Liver (tissue), 9 donors: ENCODE data around the gene TADA2A. TPM values are rescaled to one million over a fixed set of nuclear protein-coding genes. Genes with fewer than 3 reads are reported as not detected.

Experiments
- DNase-seq: peaks from one replicate; pipeline ENCODE4 v3.0.0-alpha.2; 2017; ENCODE audit warnings: low spot score
- H3K27ac ChIP-seq, 2 donors: one replicate each; pipeline ENCODE4 v1.7.0; 2013; ENCODE audit warnings: inconsistent platforms in 2 of 2, low read length in 2 of 2, control low read depth in 1 of 2, low read depth in 1 of 2, mild to moderate bottlenecking in 1 of 2
- H3K27me3 ChIP-seq, 4 donors: one replicate each; pipeline versions ENCODE4 v1.6.1 to v1.7.0; 2013; ENCODE audit warnings: low read length in 3 of 4, inconsistent platforms in 1 of 4, mild to moderate bottlenecking in 1 of 4, moderate library complexity in 1 of 4; ENCODE audit not compliant: control insufficient read depth in 4 of 4, insufficient read depth in 4 of 4
- H3K36me3 ChIP-seq, 4 donors: one replicate each; pipeline versions ENCODE4 v1.6.1 to v1.7.0; 2013; ENCODE audit warnings: low read length in 3 of 4, mild to moderate bottlenecking in 3 of 4, low read depth in 1 of 4, moderate library complexity in 1 of 4; ENCODE audit not compliant: control insufficient read depth in 4 of 4, insufficient read depth in 3 of 4
- H3K4me1 ChIP-seq, 4 donors: one replicate each; pipeline versions ENCODE4 v1.6.1 to v1.7.0; 2013; ENCODE audit warnings: low read length in 3 of 4, mild to moderate bottlenecking in 3 of 4, moderate library complexity in 1 of 4; ENCODE audit not compliant: control insufficient read depth in 4 of 4, insufficient read depth in 4 of 4
- H3K4me3 ChIP-seq, 3 donors: one replicate each; pipeline versions ENCODE4 v1.6.1 to v1.7.0; 2013; ENCODE audit warnings: low read length in 3 of 3, control low read depth in 1 of 3, low read depth in 1 of 3, mild to moderate bottlenecking in 1 of 3
- H3K9ac ChIP-seq, 2 donors: one replicate each; pipeline ENCODE4 v1.7.0; 2013; ENCODE audit warnings: low read length in 2 of 2, mild to moderate bottlenecking in 2 of 2, moderate library complexity in 2 of 2, control low read depth in 1 of 2, low read depth in 1 of 2
- H3K9me3 ChIP-seq, 4 donors: one replicate each; pipeline versions ENCODE4 v1.6.1 to v1.7.0; 2013; ENCODE audit warnings: low read length in 3 of 4; ENCODE audit not compliant: control insufficient read depth in 4 of 4
- EGR1 ChIP-seq, 2 donors: IDR thresholded peaks; 2 replicates each; pipeline ENCODE4 v1.6.1; 2016 to 2018; ENCODE audit warnings: antibody characterized with exemption in 2 of 2, low read depth in 2 of 2
- FOXA1 ChIP-seq: IDR thresholded peaks from 2 replicates; pipeline ENCODE4 v1.6.1; 2016; ENCODE audit warnings: antibody characterized with exemption
- GABPA ChIP-seq, 2 donors: IDR thresholded peaks in 1 of 2; conservative IDR thresholded peaks in 1 of 2; 2 replicates each; pipeline ENCODE4 v1.6.1; 2016; ENCODE audit warnings: antibody characterized with exemption in 2 of 2, mild to moderate bottlenecking in 1 of 2, moderate library complexity in 1 of 2
- HNF4A ChIP-seq, 2 donors: conservative IDR thresholded peaks; 2 replicates each; pipeline ENCODE4 v1.6.1; 2016; ENCODE audit warnings: antibody characterized with exemption in 2 of 2, mild to moderate bottlenecking in 2 of 2
- HNF4G ChIP-seq: IDR thresholded peaks from 2 replicates; pipeline ENCODE4 v1.6.1; 2016; ENCODE audit warnings: antibody characterized with exemption
- JUND ChIP-seq, 2 donors: IDR thresholded peaks; 2 replicates each; pipeline ENCODE4 v1.6.1; 2016; ENCODE audit warnings: antibody characterized with exemption in 2 of 2
- NR2F2 ChIP-seq: IDR thresholded peaks from 2 replicates; pipeline ENCODE4 v1.6.1; 2016; ENCODE audit warnings: antibody characterized with exemption
- RXRA ChIP-seq, 2 donors: IDR thresholded peaks; 2 replicates each; pipeline ENCODE4 v1.6.1; 2017 to 2018; ENCODE audit warnings: antibody characterized with exemption in 2 of 2, mild to moderate bottlenecking in 1 of 2
- TAF1 ChIP-seq: conservative IDR thresholded peaks from 2 replicates; pipeline ENCODE4 v1.6.1; 2016; ENCODE audit warnings: antibody characterized with exemption, mild to moderate bottlenecking
- YY1 ChIP-seq: IDR thresholded peaks from 2 replicates; pipeline ENCODE4 v1.6.1; 2016; ENCODE audit warnings: antibody characterized with exemption, mild to moderate bottlenecking
- WGBS: extraction: QIAGEN DNeasy Blood & Tissue Kit; methylation state at CpG from one replicate; pipeline ENCODE4 v1.1.7; 2013; 5-methylcytosine and 5-hydroxymethylcytosine counted together
- polyA plus RNA-seq, 2 donors: library from polyadenylated mRNA; stranded (reverse) in 1 of 2; unstranded in 1 of 2; fragments of 200-250 nt in 1 of 2; fragments of >200 nt in 1 of 2; fragmentation: Nextera tagmentation in 1 of 2; extraction: Ambion mirVana in 1 of 2; gene quantifications; one replicate each; pipeline versions ENCODE4 v1.2.1 to v1.2.3, GENCODE V29; 2013 to 2015
- total RNA-seq, 2 donors: library from RNA; depleted of rRNA; stranded (reverse); fragments of >200 nt; gene quantifications; one replicate each; pipeline ENCODE4 v1.2.3, GENCODE V29; 2014
- TF ChIP-seq, protein P1 (sequence below): fragments of 150-350 bp; IDR thresholded peaks from 2 replicates; pipeline ENCODE4 v1.5.1; 2017; ENCODE audit warnings: improper control_type of control experiment, low read depth, low read length; ENCODE audit not compliant: missing input control
- TF ChIP-seq, protein P2 (sequence below): IDR thresholded peaks from 2 replicates; pipeline ENCODE4 v1.6.1; 2016; ENCODE audit warnings: antibody characterized with exemption, mild to moderate bottlenecking
- donor health status: healthy.
- donor health status: healthy.
- donor health status: healthy.
- donor health status: healthy.
- donor health status: healthy.

The TADA2A gene
- total and polyA plus RNA-seq, 4 donors: 2.8 to 13.4 (median 8.2) TPM

GRCh38 chr17:37490638-37491614 is 84.2 kb downstream of the TADA2A start:
- Histone ChIP-seq H3K36me3 (no peaks in the 10 kb centered on the region), H3K9me3 (no peaks in the 10 kb centered on the region), H3K27me3 (no peaks in the 10 kb centered on the region), H3K4me1 (peaks cover 0 to 54% (median 42%) of the 10 kb centered on the region in 4 donors), H3K4me3 (peak overlapping the region; percentile 83 to 90 (median 87)), H3K27ac (peak overlapping the region; percentile 80 to 81), H3K9ac (peak overlapping the region; percentile 53 to 75)
- TF ChIP-seq JUND (IDR thresholded peaks at IDR 0.05): peak in 1 of 2 donors; percentile 66
- TF ChIP-seq NR2F2: peak; percentile 12
- TF ChIP-seq GABPA (IDR thresholded peaks at IDR 0.05 in 1 of 2, conservative IDR thresholded peaks at IDR 0.05 in 1 of 2): no peak
- TF ChIP-seq, protein P1, sequence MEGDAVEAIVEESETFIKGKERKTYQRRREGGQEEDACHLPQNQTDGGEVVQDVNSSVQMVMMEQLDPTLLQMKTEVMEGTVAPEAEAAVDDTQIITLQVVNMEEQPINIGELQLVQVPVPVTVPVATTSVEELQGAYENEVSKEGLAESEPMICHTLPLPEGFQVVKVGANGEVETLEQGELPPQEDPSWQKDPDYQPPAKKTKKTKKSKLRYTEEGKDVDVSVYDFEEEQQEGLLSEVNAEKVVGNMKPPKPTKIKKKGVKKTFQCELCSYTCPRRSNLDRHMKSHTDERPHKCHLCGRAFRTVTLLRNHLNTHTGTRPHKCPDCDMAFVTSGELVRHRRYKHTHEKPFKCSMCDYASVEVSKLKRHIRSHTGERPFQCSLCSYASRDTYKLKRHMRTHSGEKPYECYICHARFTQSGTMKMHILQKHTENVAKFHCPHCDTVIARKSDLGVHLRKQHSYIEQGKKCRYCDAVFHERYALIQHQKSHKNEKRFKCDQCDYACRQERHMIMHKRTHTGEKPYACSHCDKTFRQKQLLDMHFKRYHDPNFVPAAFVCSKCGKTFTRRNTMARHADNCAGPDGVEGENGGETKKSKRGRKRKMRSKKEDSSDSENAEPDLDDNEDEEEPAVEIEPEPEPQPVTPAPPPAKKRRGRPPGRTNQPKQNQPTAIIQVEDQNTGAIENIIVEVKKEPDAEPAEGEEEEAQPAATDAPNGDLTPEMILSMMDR: no peak
- no peak for DNase-seq
- WGBS: 43% methylated on average over 24 of the region's 24 CpGs

DNA sequence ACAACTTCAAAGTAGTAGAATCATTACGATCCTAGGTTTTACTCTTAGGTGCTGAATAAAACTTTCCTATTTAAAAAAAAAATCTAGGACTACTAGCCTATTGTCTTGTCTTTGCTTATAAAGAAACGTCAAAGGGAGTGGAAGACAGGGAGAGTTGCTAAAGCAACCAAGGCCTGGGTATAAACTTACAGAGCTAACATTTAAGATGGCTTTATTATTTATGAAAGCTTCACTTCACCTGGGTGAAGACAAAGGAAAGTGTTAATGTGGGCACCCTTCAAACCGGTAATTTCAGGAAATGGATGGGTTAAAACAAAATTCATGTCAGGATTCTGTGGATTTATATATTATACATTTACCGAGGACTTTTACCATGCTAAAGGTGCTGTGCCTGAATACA is 85.5 kb downstream of the TADA2A start:
- H3K27me3 ChIP-seq: no peaks in the 10 kb centered on the region
- no peaks in the 10 kb centered on the region for H3K36me3 ChIP-seq
- 42% methylated on average over 4 of the region's 4 CpGs for WGBS
- H3K9me3 ChIP-seq: no peaks in the 10 kb centered on the region
- no peak overlapping the region for H3K4me3 ChIP-seq
- H3K9ac ChIP-seq: peak overlapping the region in 1 of 2 donors; percentile 54
- peaks cover 0 to 54% (median 42%) of the 10 kb centered on the region in 4 donors for H3K4me1 ChIP-seq
- no peak for DNase-seq
- TF ChIP-seq GABPA (IDR thresholded peaks at IDR 0.05 in 1 of 2, conservative IDR thresholded peaks at IDR 0.05 in 1 of 2) (no peak), HNF4G (no peak), NR2F2 (no peak), YY1 (no peak), FOXA1 (no peak), EGR1 (IDR thresholded peaks at IDR 0.05; ENCODE audit: low read depth in 2 of 2) (no peak), RXRA (IDR thresholded peaks at IDR 0.05) (no peak), TAF1 (no peak), HNF4A (conservative IDR thresholded peaks at IDR 0.05) (no peak)
- TF ChIP-seq, protein P2, sequence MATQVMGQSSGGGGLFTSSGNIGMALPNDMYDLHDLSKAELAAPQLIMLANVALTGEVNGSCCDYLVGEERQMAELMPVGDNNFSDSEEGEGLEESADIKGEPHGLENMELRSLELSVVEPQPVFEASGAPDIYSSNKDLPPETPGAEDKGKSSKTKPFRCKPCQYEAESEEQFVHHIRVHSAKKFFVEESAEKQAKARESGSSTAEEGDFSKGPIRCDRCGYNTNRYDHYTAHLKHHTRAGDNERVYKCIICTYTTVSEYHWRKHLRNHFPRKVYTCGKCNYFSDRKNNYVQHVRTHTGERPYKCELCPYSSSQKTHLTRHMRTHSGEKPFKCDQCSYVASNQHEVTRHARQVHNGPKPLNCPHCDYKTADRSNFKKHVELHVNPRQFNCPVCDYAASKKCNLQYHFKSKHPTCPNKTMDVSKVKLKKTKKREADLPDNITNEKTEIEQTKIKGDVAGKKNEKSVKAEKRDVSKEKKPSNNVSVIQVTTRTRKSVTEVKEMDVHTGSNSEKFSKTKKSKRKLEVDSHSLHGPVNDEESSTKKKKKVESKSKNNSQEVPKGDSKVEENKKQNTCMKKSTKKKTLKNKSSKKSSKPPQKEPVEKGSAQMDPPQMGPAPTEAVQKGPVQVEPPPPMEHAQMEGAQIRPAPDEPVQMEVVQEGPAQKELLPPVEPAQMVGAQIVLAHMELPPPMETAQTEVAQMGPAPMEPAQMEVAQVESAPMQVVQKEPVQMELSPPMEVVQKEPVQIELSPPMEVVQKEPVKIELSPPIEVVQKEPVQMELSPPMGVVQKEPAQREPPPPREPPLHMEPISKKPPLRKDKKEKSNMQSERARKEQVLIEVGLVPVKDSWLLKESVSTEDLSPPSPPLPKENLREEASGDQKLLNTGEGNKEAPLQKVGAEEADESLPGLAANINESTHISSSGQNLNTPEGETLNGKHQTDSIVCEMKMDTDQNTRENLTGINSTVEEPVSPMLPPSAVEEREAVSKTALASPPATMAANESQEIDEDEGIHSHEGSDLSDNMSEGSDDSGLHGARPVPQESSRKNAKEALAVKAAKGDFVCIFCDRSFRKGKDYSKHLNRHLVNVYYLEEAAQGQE: no peak
- TF ChIP-seq, protein P1: no peak
- peak overlapping the region; percentile 35 to 42 for H3K27ac ChIP-seq
